ENCODE results near the gene CHKA. TPM values are rescaled to one million over a fixed set of nuclear protein-coding genes. Genes with fewer than 3 reads are reported as not detected.
A peak's percentile ranks its signal among the peaks of the same experiment; 100 is the strongest.

Gene CHKA
- total RNA-seq, 1 experiment from 2014 or later = 136 TPM

GRCh38 chr11:68036141-68036716 is 85.0 kb downstream of the CHKA start:
- CTCF ChIA-PET = no interaction called here
- Histone ChIP-seq H3K4me3 (ENCODE audit: low read depth in 2 of 2, low read length in 2 of 2) (no peak overlapping the region), H3K9me3 (ENCODE audit: control insufficient read depth, insufficient read depth, low read depth, low read length) (no peaks in the 10 kb centered on the region), H3K27ac (ENCODE audit: low read length) (no peak overlapping the region), H3K4me1 (ENCODE audit: control insufficient read depth, insufficient read depth, low read length) (peaks cover 27% of the 10 kb centered on the region), H3K36me3 (ENCODE audit: control insufficient read depth, insufficient read depth, low read length) (peaks cover 3% of the 10 kb centered on the region; the same call in 1 of the 2 replicates), H3K27me3 (ENCODE audit: control insufficient read depth, insufficient read depth, low read length) (no peaks in the 10 kb centered on the region)
- no peak for TF ChIP-seq TCF7L2 (IDR thresholded peaks at IDR 0.05; ENCODE audit: low read depth, low read length)
- no peak for TF ChIP-seq SIN3A (IDR thresholded peaks at IDR 0.05; ENCODE audit: borderline replicate concordance, insufficient read depth, low read depth, low read length)
- TF ChIP-seq REST (IDR thresholded peaks at IDR 0.05; ENCODE audit: insufficient read depth in 1 of 2, low read depth in 2 of 2, low read length in 1 of 2) = no peak
- TF ChIP-seq CTCF (IDR thresholded peaks at IDR 0.05) = no peak
- TF ChIP-seq POLR2AphosphoS5 (IDR thresholded peaks at IDR 0.05; ENCODE audit: low read depth, low read length) = no peak
- no peak for ATAC-seq
- intact Hi-C loops (cut with micrococcal nuclease; ENCODE audit: unreplicated experiment) = no loop called here
- BruUV-seq (replicated peaks) = no TSS peak
- no peak for DNase-seq (ENCODE audit: low read depth, low spot score)
- in situ Hi-C loops (cut with HindIII; ENCODE audit: low pct_unique_long_range_greater_than_20kb, low sequenced_read_pairs) = no loop called here
- POLR2A ChIA-PET = no interaction called here

- intact Hi-C loops (cut with micrococcal nuclease; ENCODE audit: unreplicated experiment) = no loop called here
- DNase-seq (ENCODE audit: low read depth, low spot score) (no peak), ATAC-seq (no peak)
- Histone ChIP-seq H3K4me3 (ENCODE audit: low read depth in 2 of 2, low read length in 2 of 2) (no peak overlapping the region), H3K4me1 (ENCODE audit: control insufficient read depth, insufficient read depth, low read length) (peaks cover 27% of the 10 kb centered on the region), H3K9me3 (ENCODE audit: control insufficient read depth, insufficient read depth, low read depth, low read length) (no peaks in the 10 kb centered on the region), H3K27ac (ENCODE audit: low read length) (no peak overlapping the region), H3K36me3 (ENCODE audit: control insufficient read depth, insufficient read depth, low read length) (peaks cover 3% of the 10 kb centered on the region; the same call in 1 of the 2 replicates), H3K27me3 (ENCODE audit: control insufficient read depth, insufficient read depth, low read length) (no peaks in the 10 kb centered on the region)
- TF ChIP-seq SIN3A (IDR thresholded peaks at IDR 0.05; ENCODE audit: borderline replicate concordance, insufficient read depth, low read depth, low read length) (no peak), CTCF (IDR thresholded peaks at IDR 0.05) (no peak), REST (IDR thresholded peaks at IDR 0.05; ENCODE audit: insufficient read depth in 1 of 2, low read depth in 2 of 2, low read length in 1 of 2) (no peak), TCF7L2 (IDR thresholded peaks at IDR 0.05; ENCODE audit: low read depth, low read length) (no peak), POLR2AphosphoS5 (IDR thresholded peaks at IDR 0.05; ENCODE audit: low read depth, low read length) (no peak)
- POLR2A ChIA-PET = no interaction called here
- CTCF ChIA-PET = no interaction called here
- TSS peak; percentile 47 for BruUV-seq (replicated peaks)
- in situ Hi-C loops (cut with HindIII; ENCODE audit: low pct_unique_long_range_greater_than_20kb, low sequenced_read_pairs) = no loop called here
Observed at GRCh38 chr11:68035266-68035876, 85.8 kb downstream of the CHKA start.

Measured in Panc1 (cell line).